ENCODE data around the gene ATP6V0E1.

Gene ATP6V0E1

DNA sequence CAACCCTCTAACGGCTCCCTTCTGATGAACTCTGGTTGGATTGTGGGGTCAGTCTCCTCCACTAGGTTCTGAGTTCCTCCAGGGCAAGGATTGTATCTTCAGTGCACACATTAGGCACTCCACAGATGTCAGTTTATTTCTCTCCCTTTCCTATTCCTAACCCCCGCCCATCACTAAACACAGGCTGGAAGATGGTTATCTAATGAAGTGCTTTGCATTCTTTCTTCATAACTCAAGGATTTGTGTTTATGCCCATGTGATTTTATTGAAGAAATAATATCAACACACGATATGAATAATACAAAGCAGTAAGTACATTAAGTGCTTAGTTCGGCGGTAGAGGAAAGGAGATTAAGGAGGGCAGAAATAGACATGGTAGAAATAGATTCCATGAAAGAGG, 68.2 kb downstream of the ATP6V0E1 start:
- H3K4me3 ChIP-seq (ENCODE audit: low read depth, low read length): no peak overlapping the region
- TF ChIP-seq, protein P1, sequence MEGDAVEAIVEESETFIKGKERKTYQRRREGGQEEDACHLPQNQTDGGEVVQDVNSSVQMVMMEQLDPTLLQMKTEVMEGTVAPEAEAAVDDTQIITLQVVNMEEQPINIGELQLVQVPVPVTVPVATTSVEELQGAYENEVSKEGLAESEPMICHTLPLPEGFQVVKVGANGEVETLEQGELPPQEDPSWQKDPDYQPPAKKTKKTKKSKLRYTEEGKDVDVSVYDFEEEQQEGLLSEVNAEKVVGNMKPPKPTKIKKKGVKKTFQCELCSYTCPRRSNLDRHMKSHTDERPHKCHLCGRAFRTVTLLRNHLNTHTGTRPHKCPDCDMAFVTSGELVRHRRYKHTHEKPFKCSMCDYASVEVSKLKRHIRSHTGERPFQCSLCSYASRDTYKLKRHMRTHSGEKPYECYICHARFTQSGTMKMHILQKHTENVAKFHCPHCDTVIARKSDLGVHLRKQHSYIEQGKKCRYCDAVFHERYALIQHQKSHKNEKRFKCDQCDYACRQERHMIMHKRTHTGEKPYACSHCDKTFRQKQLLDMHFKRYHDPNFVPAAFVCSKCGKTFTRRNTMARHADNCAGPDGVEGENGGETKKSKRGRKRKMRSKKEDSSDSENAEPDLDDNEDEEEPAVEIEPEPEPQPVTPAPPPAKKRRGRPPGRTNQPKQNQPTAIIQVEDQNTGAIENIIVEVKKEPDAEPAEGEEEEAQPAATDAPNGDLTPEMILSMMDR (IDR thresholded peaks at IDR 0.05; ENCODE audit: control insufficient read depth, extremely low read depth, insufficient read depth): no peak
- no peak for DNase-seq (ENCODE audit: low read depth)

DNA sequence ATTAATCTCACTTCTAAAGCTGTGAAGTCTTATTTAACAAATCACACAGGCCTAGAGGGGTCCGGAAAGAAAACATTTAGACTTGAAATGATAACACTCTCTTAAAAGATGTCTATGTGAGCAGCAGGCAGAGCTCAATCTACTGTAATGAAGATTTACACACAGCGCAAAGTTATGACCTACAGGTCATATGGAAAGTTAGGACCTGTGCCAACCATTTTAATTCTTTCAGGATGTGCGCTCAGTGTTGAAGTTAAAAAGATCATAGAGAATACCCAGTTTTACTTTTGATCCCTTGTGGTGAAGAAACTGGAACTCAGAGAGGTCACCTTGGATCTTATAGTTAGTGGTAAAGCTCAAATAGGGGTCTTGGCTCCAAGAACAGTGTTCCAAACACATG, 69.5 kb downstream of the ATP6V0E1 start:
- no peak overlapping the region for H3K4me3 ChIP-seq (ENCODE audit: low read depth, low read length)
- no peak for DNase-seq (ENCODE audit: low read depth)
- TF ChIP-seq, protein P1 (IDR thresholded peaks at IDR 0.05; ENCODE audit: control insufficient read depth, extremely low read depth, insufficient read depth): no peak

- no peak for DNase-seq (ENCODE audit: low read depth)
- TF ChIP-seq, protein P1 (IDR thresholded peaks at IDR 0.05; ENCODE audit: control insufficient read depth, extremely low read depth, insufficient read depth): no peak
- H3K4me3 ChIP-seq (ENCODE audit: low read depth, low read length): peak overlapping the region; percentile 82
Observed at GRCh38 chr5:173055042-173055721, 71.6 kb downstream of the ATP6V0E1 start.

GRCh38 chr5:173055722-173055982, 72.1 kb downstream of the ATP6V0E1 start:
- TF ChIP-seq, protein P1 (IDR thresholded peaks at IDR 0.05; ENCODE audit: control insufficient read depth, extremely low read depth, insufficient read depth): no peak
- no peak for DNase-seq (ENCODE audit: low read depth)

DNA sequence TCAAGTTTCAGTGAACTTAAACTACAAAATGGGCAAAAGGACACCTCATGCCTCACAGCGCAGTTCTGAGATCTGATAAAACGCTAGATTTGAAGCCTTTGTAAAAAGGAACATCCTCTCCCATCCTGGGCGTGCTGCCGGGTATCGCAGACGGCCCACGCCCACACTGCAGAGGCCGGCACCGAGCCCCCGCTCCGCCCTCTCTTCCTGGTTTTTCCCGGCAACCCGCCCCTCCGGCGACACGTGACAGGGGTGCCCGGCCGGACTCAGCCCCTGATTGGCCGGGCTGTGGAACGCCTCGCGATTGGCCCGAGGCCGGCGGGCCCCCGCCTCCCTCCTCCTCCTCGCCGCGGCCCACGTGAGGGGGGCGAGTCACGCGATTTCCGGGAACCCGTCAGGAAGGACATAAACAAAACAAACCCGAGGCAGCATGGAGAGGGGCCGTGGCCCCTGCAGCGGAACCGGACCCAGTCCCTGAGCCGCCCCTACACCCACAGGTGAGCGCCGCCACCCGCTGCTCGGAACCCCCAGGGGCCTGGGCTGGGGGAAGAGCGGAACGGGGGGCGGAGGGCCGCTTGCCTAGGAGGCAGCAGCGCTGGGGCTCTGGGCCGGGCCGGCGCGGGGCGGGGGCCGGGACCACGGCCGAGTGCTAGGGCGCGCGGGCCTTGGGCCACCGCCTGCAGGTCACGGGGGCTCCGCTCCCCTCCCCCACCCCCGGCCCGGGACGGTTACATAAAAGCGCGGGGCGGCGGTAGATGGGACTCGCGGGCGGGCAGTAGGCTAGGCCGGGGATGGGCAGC, 72.6 kb downstream of the ATP6V0E1 start, which contains the start of gene CREBRF:
CREBRF (plus strand) TSS at position 370 of the 800 bp plus-strand sequence. CDS start 24,424 bp downstream, outside the sequence.
- TF ChIP-seq, protein P1 (IDR thresholded peaks at IDR 0.05; ENCODE audit: control insufficient read depth, extremely low read depth, insufficient read depth): no peak
- DNase-seq (ENCODE audit: low read depth): peak; percentile 85
- H3K4me3 ChIP-seq (ENCODE audit: low read depth, low read length): peak within 1 kb of the TSS; percentile 82

More at GRCh38 chr5:173055722-173055982, 72.1 kb downstream of the ATP6V0E1 start:
- H3K4me3 ChIP-seq (ENCODE audit: low read depth, low read length): peak overlapping the region; percentile 82

- TF ChIP-seq, protein P1 (IDR thresholded peaks at IDR 0.05; ENCODE audit: control insufficient read depth, extremely low read depth, insufficient read depth): no peak
- peak; percentile 15 for DNase-seq (ENCODE audit: low read depth)
- peak overlapping the region; percentile 82 for H3K4me3 ChIP-seq (ENCODE audit: low read depth, low read length)
Observed at GRCh38 chr5:173056783-173057061, 73.2 kb downstream of the ATP6V0E1 start.

Measured in LNCaP clone FGC (cell line).